HepG2 (cell line): ENCODE data around the gene FRMD8. TPM values are rescaled to one million over a fixed set of nuclear protein-coding genes. Genes with fewer than 3 reads are reported as not detected.

Source experiments
- ATAC-seq: fragments of 200-7000 bp; cut with Tn5 transposase; 3 replicates; pipeline ENCODE4 v1.9.1; 2020; ENCODE audit warnings: mild to moderate bottlenecking, moderate library complexity
- BruUV-seq: library from RNA; stranded (reverse); fragments of 400-500 nt; replicated peaks from 2 replicates; lab custom pipeline; 2021; lab: Mats Ljungman, UMichigan
- CTCF ChIA-PET: fragments of 300-600 bp; formaldehyde crosslinking; extraction: SDS; loops from one replicate; lab custom pipeline; 2021; ENCODE audit warnings: low total read pairs, inconsistent platforms, low intra/inter-chr PET ratio; lab: Yijun Ruan, JAX
- POLR2A ChIA-PET: fragments of 350-600 bp; sonication (Branson Sonifier 250); formaldehyde crosslinking; loops from one replicate; lab custom pipeline; 2020; ENCODE audit warnings: antibody characterized with exemption, inconsistent platforms; lab: Yijun Ruan, JAX
- DNase-seq: peaks from one replicate; pipeline ENCODE4 v3.0.0-alpha.2; 2015; ENCODE audit warnings: low spot score
- FAIRE-seq: peaks from 3 replicates; lab custom pipeline; 2011; peaks lifted over from hg19 to GRCh38; lab: Jason Lieb, UNC
- H2AFZ ChIP-seq: one replicate; pipeline ENCODE4 v1.6.1; 2011; ENCODE audit warnings: low read length, inconsistent platforms
- H3K27ac ChIP-seq: fragments of 300-600 bp; 3 replicates; pipeline ENCODE4 v1.8.0; 2011; ENCODE audit warnings: mixed run types, mild to moderate bottlenecking, mixed read lengths, low read length, inconsistent platforms; ENCODE audit not compliant: insufficient read depth; ENCODE audit errors: extremely low read length
- H3K27me3 ChIP-seq, 2 experiments: fragments of 200-600 bp in 1 of 2; 2 replicates in 1 of 2; 3 replicates in 1 of 2; pipeline versions ENCODE4 v1.6.0 to v1.8.0; 2011; ENCODE audit warnings: low read length in 2 of 2, mild to moderate bottlenecking in 2 of 2, moderate library complexity in 2 of 2, inconsistent platforms in 1 of 2; ENCODE audit not compliant: insufficient read depth in 2 of 2, control insufficient read depth in 1 of 2
- H3K36me3 ChIP-seq, 2 experiments: fragments of 200-600 bp in 1 of 2; replicated peaks in 1 of 2; 2 replicates in 1 of 2; 3 replicates in 1 of 2; pipeline versions ENCODE4 v1.5.1 to v1.8.0; 2011; ENCODE audit warnings: low read length in 2 of 2, inconsistent platforms in 1 of 2; ENCODE audit not compliant: insufficient read depth in 2 of 2, control insufficient read depth in 1 of 2
- H3K4me1 ChIP-seq: 2 replicates; pipeline ENCODE4 v1.5.1; 2012; ENCODE audit warnings: low read length, inconsistent platforms; ENCODE audit not compliant: insufficient read depth
- H3K4me2 ChIP-seq: 2 replicates; pipeline ENCODE4 v1.6.0; 2011; ENCODE audit warnings: low read depth, low read length, inconsistent platforms
- H3K4me3 ChIP-seq, 3 experiments: fragments of 200-600 bp in 1 of 3; sonication (generic), shearing (Covaris generic) in 1 of 3; replicated peaks in 1 of 3; 2 replicates each; pipeline ENCODE4 v1.5.1; 2011 to 2016; ENCODE audit warnings: low read length in 3 of 3, inconsistent platforms in 2 of 3, low read depth in 2 of 3, mild to moderate bottlenecking in 2 of 3, control low read depth in 1 of 3, mixed read lengths in 1 of 3; ENCODE audit not compliant: insufficient read depth in 1 of 3
- H3K79me2 ChIP-seq: one replicate; pipeline ENCODE4 v1.6.1; 2011; ENCODE audit warnings: low read length, inconsistent platforms; ENCODE audit not compliant: insufficient read depth
- H3K9ac ChIP-seq: 2 replicates; pipeline ENCODE4 v1.6.0; 2011; ENCODE audit warnings: mild to moderate bottlenecking, low read depth, low read length, inconsistent platforms; ENCODE audit not compliant: insufficient read depth
- H3K9me3 ChIP-seq: 2 replicates; pipeline ENCODE4 v1.5.1; 2012; ENCODE audit warnings: mild to moderate bottlenecking, low read length
- H4K20me1 ChIP-seq: 2 replicates; pipeline ENCODE4 v1.6.0; 2011; ENCODE audit warnings: inconsistent platforms, mild to moderate bottlenecking, low read length, moderate library complexity; ENCODE audit not compliant: insufficient read depth
- ATRX ChIP-seq: sonication (generic); formaldehyde crosslinking; IDR thresholded peaks from 2 replicates; pipeline ENCODE4 v1.4.0; 2020; ENCODE audit warnings: missing genetic modification reagents, borderline replicate concordance
- CHCHD3 ChIP-seq: sonication (generic); formaldehyde crosslinking; IDR thresholded peaks from 2 replicates; pipeline ENCODE4 v1.8.0; 2022; ENCODE audit warnings: mild to moderate bottlenecking, missing genetic modification reagents, moderate library complexity
- ETV5 ChIP-seq: IDR thresholded peaks from 2 replicates; pipeline ENCODE4 v1.6.1; 2018; ENCODE audit warnings: missing biosample characterization, missing genetic modification reagents, inconsistent platforms, borderline replicate concordance
- HMG20A ChIP-seq: IDR thresholded peaks from 2 replicates; pipeline ENCODE4 v1.6.1; 2016; ENCODE audit warnings: borderline replicate concordance
- JUNB ChIP-seq: sonication (generic); formaldehyde crosslinking; IDR thresholded peaks from 2 replicates; pipeline ENCODE4 v1.8.0; 2022; ENCODE audit warnings: missing genetic modification reagents, mild to moderate bottlenecking, borderline replicate concordance
- MAF1 ChIP-seq: sonication (generic); formaldehyde crosslinking; IDR thresholded peaks from 2 replicates; pipeline ENCODE4 v1.5.0; 2020; ENCODE audit warnings: missing genetic modification reagents, borderline replicate concordance
- MEF2D ChIP-seq: sonication (generic); formaldehyde crosslinking; IDR thresholded peaks from 2 replicates; pipeline ENCODE4 v1.5.1; 2020; ENCODE audit warnings: mild to moderate bottlenecking, missing genetic modification reagents
- NFE2L2 ChIP-seq: fragments of 150-350 bp; IDR thresholded peaks from 2 replicates; pipeline ENCODE4 v1.6.1; 2014; ENCODE audit warnings: low read length
- PLSCR1 ChIP-seq: sonication (generic); formaldehyde crosslinking; IDR thresholded peaks from 2 replicates; pipeline ENCODE4 v1.5.0; 2020; ENCODE audit warnings: missing genetic modification reagents, mild to moderate bottlenecking, borderline replicate concordance
- SNAI1 ChIP-seq: sonication (generic); formaldehyde crosslinking; IDR thresholded peaks from 2 replicates; pipeline ENCODE4 v1.5.0; 2020; ENCODE audit warnings: mild to moderate bottlenecking, missing genetic modification reagents, borderline replicate concordance
- ZBTB7B ChIP-seq: sonication (generic); formaldehyde crosslinking; IDR thresholded peaks from 2 replicates; pipeline ENCODE4 v1.4.0; 2020; ENCODE audit warnings: missing genetic modification reagents
- ZFAT ChIP-seq: sonication (generic); formaldehyde crosslinking; conservative IDR thresholded peaks from 2 replicates; pipeline ENCODE4 v1.8.1; 2023; ENCODE audit warnings: missing genetic modification reagents, inconsistent platforms
- ZMYM3 ChIP-seq: sonication (generic); formaldehyde crosslinking; IDR thresholded peaks from 2 replicates; pipeline ENCODE4 v1.5.1; 2020; ENCODE audit warnings: mild to moderate bottlenecking, missing genetic modification reagents
- ZNF883 ChIP-seq: sonication (generic); formaldehyde crosslinking; IDR thresholded peaks from 2 replicates; pipeline ENCODE4 v1.5.1; 2020; ENCODE audit warnings: mild to moderate bottlenecking, missing genetic modification reagents; ENCODE audit errors: not compliant biosample characterization
- WGBS: methylation state at CpG from one replicate; pipeline ENCODE4 v1.1.6; 2017; ENCODE audit warnings: low lambda C conversion rate; 5-methylcytosine and 5-hydroxymethylcytosine counted together
- in situ Hi-C: cut with HindIII; loops from 2 replicates; pipeline ENCODE4 v1.10.0; 2017; ENCODE audit warnings: low pct_unique_long_range_greater_than_20kb; ENCODE audit not compliant: extremely low pct_ligation_motif_present
- intact Hi-C: fragments of 100-400 bp; cut with micrococcal nuclease; formaldehyde crosslinking; loops from one replicate; pipeline ENCODE4 v1.10.0; 2022; ENCODE audit not compliant: unreplicated experiment
- polyA plus RNA-seq, 8 experiments: library from polyadenylated mRNA; depleted of rRNA in 3 of 8; stranded (reverse) in 7 of 8; unstranded in 1 of 8; fragments of >200 nt; fragmentation: Illumina TruSeq in 4 of 8; extraction: Trizol in 4 of 8; gene quantifications; 2 replicates each; pipeline versions ENCODE4 v1.2.1 to v1.2.3, GENCODE V29; 2011 to 2016; ENCODE audit warnings: low read depth in 4 of 8, missing spikeins in 1 of 8, mixed read lengths in 1 of 8; ENCODE audit not compliant: insufficient read depth in 1 of 8
- total RNA-seq, 5 experiments: library from RNA; depleted of rRNA; stranded (reverse); fragments of >200 nt; fragmentation: Illumina TruSeq; extraction: Trizol; gene quantifications; 2 replicates each; pipeline ENCODE4 v1.2.3, GENCODE V29; 2016; ENCODE audit warnings: low read depth in 1 of 5
- TF ChIP-seq, protein P1 (sequence below): IDR thresholded peaks from 2 replicates; pipeline ENCODE4 v1.6.1; 2018; ENCODE audit warnings: missing genetic modification reagents, mild to moderate bottlenecking, missing compliant biosample characterization
- TF ChIP-seq, protein P2 (sequence below): sonication (generic); formaldehyde crosslinking; IDR thresholded peaks from 2 replicates; pipeline ENCODE4 v1.4.0; 2020; ENCODE audit warnings: mild to moderate bottlenecking, missing genetic modification reagents
- TF ChIP-seq, protein P3 (sequence below): IDR thresholded peaks from 2 replicates; pipeline ENCODE4 v1.6.1; 2016
- TF ChIP-seq, protein P4 (sequence below): sonication (generic); IDR thresholded peaks from 2 replicates; pipeline ENCODE4 v1.6.1; 2016; ENCODE audit warnings: low read depth, borderline replicate concordance

The FRMD8 gene
- total and polyA plus RNA-seq, 2 of the 13 experiments (the other 11 are each of a cell fraction or from before 2014, with no cell fraction given), result 5.8 to 20.6 TPM

DNA sequence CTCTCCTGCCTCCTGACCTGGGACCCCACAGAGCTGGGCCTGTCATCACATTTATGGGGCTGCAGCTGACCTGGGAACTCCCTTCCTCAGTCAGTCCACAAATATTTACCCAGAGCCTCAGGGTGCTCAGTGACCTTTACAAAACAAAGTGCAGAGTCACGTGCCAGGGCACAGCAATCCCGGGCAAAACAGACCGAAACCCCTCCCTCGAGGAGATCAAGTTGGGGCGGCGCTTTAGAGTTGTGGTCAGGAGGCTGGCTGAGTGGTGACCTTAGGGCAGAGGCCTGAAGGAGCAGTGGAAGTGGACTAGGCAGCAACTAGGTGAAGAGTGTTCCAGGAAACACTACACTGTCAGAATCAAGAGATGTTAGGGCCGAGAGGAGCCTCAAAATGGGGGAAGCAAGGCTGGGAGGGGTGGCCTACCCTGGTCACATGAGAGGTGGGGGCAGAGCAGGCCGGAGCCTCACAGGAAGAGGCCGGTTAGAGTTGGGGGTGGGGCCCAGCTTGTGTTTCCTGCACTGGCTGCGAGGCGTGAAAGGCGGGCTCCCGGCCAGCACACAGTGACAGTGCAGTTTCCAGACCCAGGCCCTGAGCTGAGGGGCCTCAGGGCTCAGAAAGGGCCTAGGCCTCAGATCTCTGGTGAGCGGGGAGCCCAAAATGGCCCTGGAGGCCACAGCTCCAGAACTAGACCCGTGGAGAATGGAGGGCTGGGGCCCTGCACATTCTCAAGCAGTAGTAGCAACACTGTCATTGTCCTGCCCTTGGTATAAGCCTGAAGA lies 32.4 kb downstream of the FRMD8 start:
- Histone ChIP-seq H3K27ac (peak overlapping the region; percentile 100), H3K79me2 (peaks cover 51% of the 10 kb centered on the region), H4K20me1 (peaks cover 12% of the 10 kb centered on the region), H3K27me3 (no peaks in the 10 kb centered on the region; a peak in 1 of 5 replicates), H2AFZ (no peak overlapping the region), H3K36me3 (no peaks in the 10 kb centered on the region), H3K4me2 (peak overlapping the region; percentile 99), H3K4me1 (peaks cover 67% of the 10 kb centered on the region), H3K9ac (peak overlapping the region; percentile 100), H3K9me3 (no peaks in the 10 kb centered on the region), H3K4me3 (peak overlapping the region; percentile 66 to 87 (median 70))
- in situ Hi-C loops (loop anchor here (5.0 kb wide), 1 partner anchor 37 kb away; the partner anchor contains the start of gene SLC25A45), intact Hi-C loops (loop anchor here (1.0 to 5.0 kb wide), 2 partner anchors 8 to 93 kb away; no protein-coding TSS in a partner anchor)
- peak; percentile 52 for ATAC-seq
- no TSS peak for BruUV-seq
- POLR2A ChIA-PET, result interaction anchor here (0.7 to 17.8 kb wide), 32 partner anchors 8 to 291 kb away, joined by 3 to 952 read pairs (median 8); partner anchors contain the start of genes DPF2, EHBP1L1, FRMD8 and MALAT1
- FAIRE-seq, result peak; percentile 97
- CTCF ChIA-PET, result no interaction called here
- WGBS, result 5% methylated on average over 8 of the region's 15 CpGs
- DNase-seq, result peak; percentile 99
- TF ChIP-seq ZMYM3, result peak; percentile 49
- no peak for TF ChIP-seq PLSCR1
- TF ChIP-seq, protein P1, sequence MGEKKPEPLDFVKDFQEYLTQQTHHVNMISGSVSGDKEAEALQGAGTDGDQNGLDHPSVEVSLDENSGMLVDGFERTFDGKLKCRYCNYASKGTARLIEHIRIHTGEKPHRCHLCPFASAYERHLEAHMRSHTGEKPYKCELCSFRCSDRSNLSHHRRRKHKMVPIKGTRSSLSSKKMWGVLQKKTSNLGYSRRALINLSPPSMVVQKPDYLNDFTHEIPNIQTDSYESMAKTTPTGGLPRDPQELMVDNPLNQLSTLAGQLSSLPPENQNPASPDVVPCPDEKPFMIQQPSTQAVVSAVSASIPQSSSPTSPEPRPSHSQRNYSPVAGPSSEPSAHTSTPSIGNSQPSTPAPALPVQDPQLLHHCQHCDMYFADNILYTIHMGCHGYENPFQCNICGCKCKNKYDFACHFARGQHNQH (CRISPR knock-in tag), result peak; percentile 76
- TF ChIP-seq HMG20A (CRISPR knock-in tag), result peak; percentile 93
- no peak for TF ChIP-seq SNAI1 (CRISPR knock-in tag)
- peak; percentile 43 for TF ChIP-seq ZNF883 (CRISPR knock-in tag)
- TF ChIP-seq MEF2D, result peak; percentile 93
- TF ChIP-seq ETV5 (CRISPR knock-in tag), result peak; percentile 86
- TF ChIP-seq, protein P2, sequence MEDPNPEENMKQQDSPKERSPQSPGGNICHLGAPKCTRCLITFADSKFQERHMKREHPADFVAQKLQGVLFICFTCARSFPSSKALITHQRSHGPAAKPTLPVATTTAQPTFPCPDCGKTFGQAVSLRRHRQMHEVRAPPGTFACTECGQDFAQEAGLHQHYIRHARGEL (CRISPR knock-in tag), result no peak
- TF ChIP-seq ZBTB7B, result peak; percentile 33
- TF ChIP-seq ZFAT, result no peak
- TF ChIP-seq, protein P3, sequence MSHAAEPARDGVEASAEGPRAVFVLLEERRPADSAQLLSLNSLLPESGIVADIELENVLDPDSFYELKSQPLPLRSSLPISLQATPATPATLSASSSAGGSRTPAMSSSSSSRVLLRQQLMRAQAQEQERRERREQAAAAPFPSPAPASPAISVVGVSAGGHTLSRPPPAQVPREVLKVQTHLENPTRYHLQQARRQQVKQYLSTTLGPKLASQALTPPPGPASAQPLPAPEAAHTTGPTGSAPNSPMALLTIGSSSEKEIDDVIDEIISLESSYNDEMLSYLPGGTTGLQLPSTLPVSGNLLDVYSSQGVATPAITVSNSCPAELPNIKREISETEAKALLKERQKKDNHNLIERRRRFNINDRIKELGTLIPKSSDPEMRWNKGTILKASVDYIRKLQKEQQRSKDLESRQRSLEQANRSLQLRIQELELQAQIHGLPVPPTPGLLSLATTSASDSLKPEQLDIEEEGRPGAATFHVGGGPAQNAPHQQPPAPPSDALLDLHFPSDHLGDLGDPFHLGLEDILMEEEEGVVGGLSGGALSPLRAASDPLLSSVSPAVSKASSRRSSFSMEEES, result peak; percentile 98
- peak; percentile 74 for TF ChIP-seq JUNB (CRISPR knock-in tag)
- peak; percentile 98 for TF ChIP-seq NFE2L2
- TF ChIP-seq, protein P4, sequence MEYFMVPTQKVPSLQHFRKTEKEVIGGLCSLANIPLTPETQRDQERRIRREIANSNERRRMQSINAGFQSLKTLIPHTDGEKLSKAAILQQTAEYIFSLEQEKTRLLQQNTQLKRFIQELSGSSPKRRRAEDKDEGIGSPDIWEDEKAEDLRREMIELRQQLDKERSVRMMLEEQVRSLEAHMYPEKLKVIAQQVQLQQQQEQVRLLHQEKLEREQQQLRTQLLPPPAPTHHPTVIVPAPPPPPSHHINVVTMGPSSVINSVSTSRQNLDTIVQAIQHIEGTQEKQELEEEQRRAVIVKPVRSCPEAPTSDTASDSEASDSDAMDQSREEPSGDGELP, result peak; percentile 96
- TF ChIP-seq ATRX (CRISPR knock-in tag), result no peak
- no peak for TF ChIP-seq CHCHD3 (CRISPR knock-in tag)
- no peak; the same call in 1 of the 2 replicates for TF ChIP-seq MAF1 (CRISPR knock-in tag)
